Endothelial cell of umbilical vein (primary cell): ENCODE data around the gene ACD. TPM values are rescaled to one million over a fixed set of nuclear protein-coding genes. Genes with fewer than 3 reads are reported as not detected.

Experiments
- BruUV-seq: library from RNA; stranded (reverse); fragments of 400-500 nt; replicated peaks from 2 replicates; lab custom pipeline; 2021; lab: Mats Ljungman, UMichigan
- CTCF ChIA-PET: fragments of 300-600, 350-600 bp; sonication (Branson Sonifier 250); formaldehyde crosslinking; loops from one replicate; lab custom pipeline; 2021; ENCODE audit warnings: antibody characterized with exemption, inconsistent platforms; lab: Charles Lee
- POLR2A ChIA-PET: fragments of 300-600, 350-600 bp; sonication (Branson Sonifier 250); formaldehyde crosslinking; loops from one replicate; lab custom pipeline; 2021; ENCODE audit warnings: antibody characterized with exemption, inconsistent platforms; lab: Charles Lee
- DNase-seq: peaks from one replicate; pipeline ENCODE4 v3.0.0-alpha.2; 2011; ENCODE audit warnings: low read depth, low spot score
- FAIRE-seq: peaks from 2 replicates; lab custom pipeline; 2011; peaks lifted over from hg19 to GRCh38; lab: Jason Lieb, UNC
- H2AFZ ChIP-seq: 2 replicates; pipeline ENCODE4 v1.6.0; 2012; ENCODE audit warnings: low read depth, low read length, control low read depth, inconsistent platforms
- H3K27ac ChIP-seq: 2 replicates; pipeline ENCODE4 v1.5.1; 2011; ENCODE audit warnings: low read depth, mild to moderate bottlenecking, control low read depth, low read length, moderate library complexity; ENCODE audit not compliant: insufficient read depth
- H3K27me3 ChIP-seq, 2 experiments: 2 replicates each; pipeline versions ENCODE4 v1.6.0 to v1.6.1; 2011; ENCODE audit warnings: low read length in 2 of 2, mixed read lengths in 1 of 2; ENCODE audit not compliant: control insufficient read depth in 2 of 2, insufficient read depth in 2 of 2
- H3K36me3 ChIP-seq, 2 experiments: 2 replicates in 1 of 2; 3 replicates in 1 of 2; pipeline ENCODE4 v1.5.1; 2011; ENCODE audit warnings: low read length in 2 of 2, mild to moderate bottlenecking in 1 of 2, moderate library complexity in 1 of 2; ENCODE audit not compliant: control insufficient read depth in 2 of 2, insufficient read depth in 2 of 2; ENCODE audit errors: extremely low read depth in 1 of 2
- H3K4me1 ChIP-seq: 3 replicates; pipeline ENCODE4 v1.5.1; 2011; ENCODE audit warnings: mild to moderate bottlenecking, low read length; ENCODE audit not compliant: control insufficient read depth, insufficient read depth; ENCODE audit errors: extremely low read depth
- H3K4me2 ChIP-seq: 2 replicates; pipeline ENCODE4 v1.6.1; 2011; ENCODE audit warnings: low read length, control low read depth, mixed read lengths; ENCODE audit not compliant: insufficient read depth
- H3K4me3 ChIP-seq, 3 experiments: fragments of 200-600 bp in 1 of 3; sonication (generic), shearing (Covaris generic) in 1 of 3; replicated peaks in 1 of 3; 2 replicates each; pipeline ENCODE4 v1.5.1; 2011 to 2016; ENCODE audit warnings: control low read depth in 3 of 3, low read length in 3 of 3, mild to moderate bottlenecking in 2 of 3, inconsistent platforms in 1 of 3, low read depth in 1 of 3, moderate library complexity in 1 of 3; ENCODE audit not compliant: insufficient read depth in 1 of 3
- H3K79me2 ChIP-seq: 2 replicates; pipeline ENCODE4 v1.6.0; 2012; ENCODE audit warnings: low read length, inconsistent platforms; ENCODE audit not compliant: control insufficient read depth, insufficient read depth
- H3K9ac ChIP-seq: replicated peaks from 2 replicates; pipeline ENCODE3; 2011; ENCODE audit warnings: low read length, control low read depth; ENCODE audit not compliant: insufficient read depth; ENCODE audit errors: extremely low read depth
- H3K9me1 ChIP-seq: replicated peaks from 3 replicates; pipeline ENCODE4 v1.6.0; 2011; ENCODE audit warnings: mild to moderate bottlenecking, low read length; ENCODE audit not compliant: control insufficient read depth, insufficient read depth; ENCODE audit errors: extremely low read depth
- H3K9me3 ChIP-seq: replicated peaks from 2 replicates; pipeline ENCODE4 v1.5.1; 2012; ENCODE audit warnings: low read length, inconsistent platforms; ENCODE audit not compliant: control insufficient read depth, insufficient read depth
- H4K20me1 ChIP-seq: replicated peaks from 2 replicates; pipeline ENCODE3; 2011; ENCODE audit warnings: mild to moderate bottlenecking, low read length; ENCODE audit not compliant: control insufficient read depth, insufficient read depth; ENCODE audit errors: extremely low read depth
- CTCF ChIP-seq, 2 donors: IDR thresholded peaks; 1 replicate in 1 of 2; 2 replicates in 1 of 2; pipeline ENCODE4 v1.5.1; 2011; ENCODE audit warnings: low read length in 2 of 2, mild to moderate bottlenecking in 2 of 2, moderate library complexity in 2 of 2, control low read depth in 1 of 2, inconsistent platforms in 1 of 2, low read depth in 1 of 2; ENCODE audit not compliant: insufficient read depth in 1 of 2; ENCODE audit errors: extremely low read depth in 1 of 2
- GATA2 ChIP-seq: IDR thresholded peaks from 2 replicates; pipeline ENCODE4 v1.7.0; 2011; ENCODE audit warnings: low read depth, mild to moderate bottlenecking, moderate library complexity, mixed read lengths, low read length; ENCODE audit not compliant: insufficient read length, insufficient read depth
- JUN ChIP-seq: IDR thresholded peaks from 2 replicates; pipeline ENCODE4 v1.6.1; 2011; ENCODE audit warnings: borderline replicate concordance, low read depth; ENCODE audit not compliant: insufficient read length, insufficient read depth
- MYC ChIP-seq: IDR thresholded peaks from one replicate; pipeline ENCODE4 v1.6.1; 2011; ENCODE audit warnings: mild to moderate bottlenecking, low read depth, low read length
- dilution Hi-C: fragments of 300-500 bp; cut with MboI; formaldehyde crosslinking; loops from one replicate; pipeline ENCODE4 v1.15.0; 2019; ENCODE audit warnings: low sequenced_read_pairs; ENCODE audit not compliant: extremely low pct_ligation_motif_present
- intact Hi-C: fragments of 100-400 bp; cut with micrococcal nuclease; formaldehyde crosslinking; loops from one replicate; pipeline ENCODE4 v1.10.0; 2022
- polyA plus RNA-seq, 4 experiments: library from polyadenylated mRNA; depleted of rRNA in 3 of 4; stranded (reverse) in 3 of 4; unstranded in 1 of 4; fragments of >200 nt; gene quantifications; 2 replicates each; pipeline versions ENCODE4 v1.2.1 to v1.2.3, GENCODE V29; 2011 to 2012; ENCODE audit warnings: missing spikeins in 1 of 4
- total RNA-seq: library from RNA; stranded (reverse); gene quantifications from 2 replicates; pipeline ENCODE4 v1.2.3, GENCODE V29; 2021

The ACD gene
- total and polyA plus RNA-seq, 2 donors (not counting 3 experiments of a cell fraction or from before 2014, with no cell fraction given), result 24.4 to 36.0 TPM

- H4K20me1 ChIP-seq, result no peaks in the 10 kb centered on the region
- H3K4me1 ChIP-seq, result peaks cover 24% of the 10 kb centered on the region
- ChIA-PET CTCF (interaction anchor here (0.5 to 12.7 kb wide), 13 partner anchors 11 to 372 kb away, joined by 3 to 163 read pairs (median 3); partner anchors contain the start of genes ATP6V0D1, NUTF2, RANBP10 and TSNAXIP1), POLR2A (no interaction called here)
- no peak overlapping the region for H3K9ac ChIP-seq
- no peaks in the 10 kb centered on the region for H3K9me1 ChIP-seq
- no peak overlapping the region for H3K4me3 ChIP-seq
- H3K27ac ChIP-seq, result no peak overlapping the region
- H3K4me2 ChIP-seq, result no peak overlapping the region
- H2AFZ ChIP-seq, result no peak overlapping the region
- no peak for FAIRE-seq
- dilution Hi-C loops, result no loop called here
- DNase-seq, result no peak
- no peaks in the 10 kb centered on the region for H3K9me3 ChIP-seq
- TF ChIP-seq MYC (no peak), GATA2 (no peak), CTCF (IDR thresholded peaks at IDR 0.05; ENCODE audit: extremely low read depth in 1 of 2, insufficient read depth in 1 of 2, low read depth in 1 of 2, low read length in 2 of 2) (peak; percentile 28 to 38), JUN (no peak)
- H3K36me3 ChIP-seq, result no peaks in the 10 kb centered on the region
- no peaks in the 10 kb centered on the region for H3K79me2 ChIP-seq
- intact Hi-C loops, result loop anchor here (1.0 kb wide), 5 partner anchors 106 to 260 kb away; partner anchors contain the start of gene CTCF
- BruUV-seq, result no TSS peak
- H3K27me3 ChIP-seq, result no peaks in the 10 kb centered on the region
Measured at GRCh38 chr16:67668495-67669157, 8.6 kb upstream of the ACD start.
